ENCODE data around the gene GLTP. TPM values are rescaled to one million over a fixed set of nuclear protein-coding genes. Genes with fewer than 3 reads are reported as not detected.
"Not testable (repeated sequence)": the region's sequence is repeated elsewhere in the genome, so short reads cannot be mapped to it uniquely, and the experiment has no call there.

GLTP gene
- total RNA-seq, 1 donor from 2014 or later, result 23.8 TPM

- Mint-ChIP-seq H3K4me3 (no peak overlapping the region), H3K36me3 (no peaks in the 10 kb centered on the region), H3K4me1 (peaks cover 2% of the 10 kb centered on the region), H3K27ac (no peak overlapping the region), H3K27me3 (ENCODE audit: low read depth) (peaks cover 7% of the 10 kb centered on the region), H3K9me3 (no peaks in the 10 kb centered on the region)
- no peak for TF ChIP-seq CTCF (IDR thresholded peaks at IDR 0.05; ENCODE audit: unreplicated experiment)
- no peak for DNase-seq (ENCODE audit: low spot score in 2 of 2, unreplicated experiment in 2 of 2)
These were observed 14.6 kb upstream of the GLTP start for GRCh38 chr12:109894939-109895338.

- H3K9me3 Mint-ChIP-seq, result no peaks in the 10 kb centered on the region
- peaks cover 12% of the 10 kb centered on the region for H3K27me3 Mint-ChIP-seq (ENCODE audit: low read depth)
- DNase-seq (ENCODE audit: low spot score in 2 of 2, unreplicated experiment in 2 of 2), result no peak
- no peak for TF ChIP-seq CTCF (IDR thresholded peaks at IDR 0.05; ENCODE audit: unreplicated experiment)
- no peaks in the 10 kb centered on the region for H3K4me1 Mint-ChIP-seq
- no peak overlapping the region for H3K27ac Mint-ChIP-seq
- H3K4me3 Mint-ChIP-seq, result no peak overlapping the region
- H3K36me3 Mint-ChIP-seq, result no peaks in the 10 kb centered on the region
These were observed 13.1 kb upstream of the GLTP start for GRCh38 chr12:109893261-109893995.

GRCh38 chr12:109892748-109893147, 12.4 kb upstream of the GLTP start:
- Mint-ChIP-seq H3K36me3 (no peaks in the 10 kb centered on the region), H3K4me1 (no peaks in the 10 kb centered on the region), H3K27me3 (ENCODE audit: low read depth) (peaks cover 12% of the 10 kb centered on the region), H3K27ac (no peak overlapping the region), H3K4me3 (no peak overlapping the region), H3K9me3 (no peaks in the 10 kb centered on the region)
- no peak for TF ChIP-seq CTCF (IDR thresholded peaks at IDR 0.05; ENCODE audit: unreplicated experiment)
- DNase-seq (ENCODE audit: low spot score in 2 of 2, unreplicated experiment in 2 of 2), result no peak

GRCh38 chr12:109892165-109892715, 11.9 kb upstream of the GLTP start:
- Mint-ChIP-seq H3K4me1 (no peaks in the 10 kb centered on the region), H3K9me3 (no peaks in the 10 kb centered on the region), H3K27ac (no peak overlapping the region), H3K4me3 (no peak overlapping the region), H3K27me3 (ENCODE audit: low read depth) (peaks cover 17% of the 10 kb centered on the region), H3K36me3 (no peaks in the 10 kb centered on the region)
- no peak for TF ChIP-seq CTCF (IDR thresholded peaks at IDR 0.05; ENCODE audit: unreplicated experiment)
- DNase-seq (ENCODE audit: low spot score in 2 of 2, unreplicated experiment in 2 of 2), result no peak

GRCh38 chr12:109891731-109892130, 11.4 kb upstream of the GLTP start:
- not testable (repeated sequence) for H3K4me1 Mint-ChIP-seq

GRCh38 chr12:109890620-109891170, 10.4 kb upstream of the GLTP start:
- Mint-ChIP-seq H3K4me3 (no peak overlapping the region), H3K9me3 (no peaks in the 10 kb centered on the region), H3K27ac (no peak overlapping the region), H3K4me1 (no peaks in the 10 kb centered on the region), H3K27me3 (ENCODE audit: low read depth) (peaks cover 18% of the 10 kb centered on the region), H3K36me3 (no peaks in the 10 kb centered on the region)
- DNase-seq (ENCODE audit: low spot score in 2 of 2, unreplicated experiment in 2 of 2), result no peak
- no peak for TF ChIP-seq CTCF (IDR thresholded peaks at IDR 0.05; ENCODE audit: unreplicated experiment)

More at GRCh38 chr12:109891731-109892130, 11.4 kb upstream of the GLTP start:
- not testable (repeated sequence) for H3K4me3 Mint-ChIP-seq; DNase-seq (ENCODE audit: low spot score in 2 of 2, unreplicated experiment in 2 of 2); H3K36me3 Mint-ChIP-seq; H3K9me3 Mint-ChIP-seq; H3K27ac Mint-ChIP-seq
- H3K27me3 Mint-ChIP-seq (ENCODE audit: low read depth), result peaks cover 17% of the 10 kb centered on the region
